Lower lobe of right lung (tissue), 2 donors: Measurements from ENCODE around the gene SHE. TPM values are rescaled to one million over a fixed set of nuclear protein-coding genes. Genes with fewer than 3 reads are reported as not detected.
"Not testable (repeated sequence)": the region's sequence is repeated elsewhere in the genome, so short reads cannot be mapped to it uniquely, and the experiment has no call there.

Experiments used
- ATAC-seq, 2 donors: fragments of 200-7000 bp; cut with Tn5 transposase; one replicate each; pipeline ENCODE4 v1.9.1; 2020 to 2022; ENCODE audit warnings: mild to moderate bottlenecking in 2 of 2, moderate library complexity in 2 of 2
- DNase-seq: peaks from one replicate; pipeline ENCODE4 v3.0.0-alpha.2; 2020
- H3K27ac ChIP-seq: fragments of 200-600 bp; one replicate; pipeline ENCODE4 v1.8.0; 2022
- H3K27me3 ChIP-seq: fragments of 200-600 bp; one replicate; pipeline ENCODE4 v1.8.0; 2022; ENCODE audit warnings: low read depth
- H3K36me3 ChIP-seq: fragments of 200-600 bp; one replicate; pipeline ENCODE4 v1.8.0; 2022; ENCODE audit warnings: mild to moderate bottlenecking
- H3K4me1 ChIP-seq: fragments of 200-600 bp; one replicate; pipeline ENCODE4 v1.8.0; 2022
- H3K4me3 ChIP-seq: fragments of 200-600 bp; one replicate; pipeline ENCODE4 v1.8.0; 2022; ENCODE audit warnings: mild to moderate bottlenecking
- H3K9me3 ChIP-seq: fragments of 200-600 bp; one replicate; pipeline ENCODE4 v1.8.0; 2022
- intact Hi-C: fragments of 100-400 bp; cut with DNase I; formaldehyde crosslinking; loops from one replicate; pipeline ENCODE4 v1.11.0; 2022
- total RNA-seq: library from RNA; stranded (reverse); fragmentation: NEBNext Ultra II Directional; extraction: Animal tissue kit (Norgen Biotek cat#: 25700); gene quantifications from one replicate; pipeline ENCODE4 v1.2.1, GENCODE V29; 2021
- TF ChIP-seq, protein P1 (sequence below): fragments of 200-600 bp; IDR thresholded peaks from one replicate; pipeline ENCODE4 v1.8.0; 2022; ENCODE audit warnings: antibody characterized with exemption, mild to moderate bottlenecking
- donor health status: DM: no; HTN: yes; CAD: no; lungs with severe emphysema.

Gene SHE
- total RNA-seq, 1 donor from 2014 or later: 40.1 TPM

DNA sequence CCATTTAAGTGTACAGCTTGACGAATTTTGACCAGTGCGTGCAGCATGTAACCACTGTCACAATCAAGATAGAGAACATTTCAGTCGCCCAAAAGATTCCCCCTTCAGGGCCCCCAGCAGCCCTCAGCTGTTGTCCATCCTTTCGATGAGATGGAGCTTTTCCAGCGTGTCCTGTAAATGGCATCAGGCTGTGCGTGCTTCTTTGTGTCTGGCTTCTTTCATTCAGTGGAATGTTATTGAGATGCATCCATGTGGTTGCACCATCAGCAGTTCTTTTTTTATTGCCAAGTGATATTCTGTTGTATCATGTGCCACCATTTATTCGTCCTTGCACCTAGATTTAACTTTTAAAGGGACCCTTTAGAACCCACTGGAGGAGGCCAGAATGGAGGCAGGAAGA, 34.4 kb upstream of the SHE start:
- Histone ChIP-seq H3K36me3 (no peaks in the 10 kb centered on the region), H3K27me3 (no peaks in the 10 kb centered on the region), H3K4me3 (no peak overlapping the region), H3K4me1 (no peaks in the 10 kb centered on the region), H3K9me3 (no peaks in the 10 kb centered on the region), H3K27ac (no peak overlapping the region)
- intact Hi-C loops: no loop called here
- TF ChIP-seq, protein P1, sequence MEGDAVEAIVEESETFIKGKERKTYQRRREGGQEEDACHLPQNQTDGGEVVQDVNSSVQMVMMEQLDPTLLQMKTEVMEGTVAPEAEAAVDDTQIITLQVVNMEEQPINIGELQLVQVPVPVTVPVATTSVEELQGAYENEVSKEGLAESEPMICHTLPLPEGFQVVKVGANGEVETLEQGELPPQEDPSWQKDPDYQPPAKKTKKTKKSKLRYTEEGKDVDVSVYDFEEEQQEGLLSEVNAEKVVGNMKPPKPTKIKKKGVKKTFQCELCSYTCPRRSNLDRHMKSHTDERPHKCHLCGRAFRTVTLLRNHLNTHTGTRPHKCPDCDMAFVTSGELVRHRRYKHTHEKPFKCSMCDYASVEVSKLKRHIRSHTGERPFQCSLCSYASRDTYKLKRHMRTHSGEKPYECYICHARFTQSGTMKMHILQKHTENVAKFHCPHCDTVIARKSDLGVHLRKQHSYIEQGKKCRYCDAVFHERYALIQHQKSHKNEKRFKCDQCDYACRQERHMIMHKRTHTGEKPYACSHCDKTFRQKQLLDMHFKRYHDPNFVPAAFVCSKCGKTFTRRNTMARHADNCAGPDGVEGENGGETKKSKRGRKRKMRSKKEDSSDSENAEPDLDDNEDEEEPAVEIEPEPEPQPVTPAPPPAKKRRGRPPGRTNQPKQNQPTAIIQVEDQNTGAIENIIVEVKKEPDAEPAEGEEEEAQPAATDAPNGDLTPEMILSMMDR: no peak
- ATAC-seq: no peak
- DNase-seq: no peak

DNA sequence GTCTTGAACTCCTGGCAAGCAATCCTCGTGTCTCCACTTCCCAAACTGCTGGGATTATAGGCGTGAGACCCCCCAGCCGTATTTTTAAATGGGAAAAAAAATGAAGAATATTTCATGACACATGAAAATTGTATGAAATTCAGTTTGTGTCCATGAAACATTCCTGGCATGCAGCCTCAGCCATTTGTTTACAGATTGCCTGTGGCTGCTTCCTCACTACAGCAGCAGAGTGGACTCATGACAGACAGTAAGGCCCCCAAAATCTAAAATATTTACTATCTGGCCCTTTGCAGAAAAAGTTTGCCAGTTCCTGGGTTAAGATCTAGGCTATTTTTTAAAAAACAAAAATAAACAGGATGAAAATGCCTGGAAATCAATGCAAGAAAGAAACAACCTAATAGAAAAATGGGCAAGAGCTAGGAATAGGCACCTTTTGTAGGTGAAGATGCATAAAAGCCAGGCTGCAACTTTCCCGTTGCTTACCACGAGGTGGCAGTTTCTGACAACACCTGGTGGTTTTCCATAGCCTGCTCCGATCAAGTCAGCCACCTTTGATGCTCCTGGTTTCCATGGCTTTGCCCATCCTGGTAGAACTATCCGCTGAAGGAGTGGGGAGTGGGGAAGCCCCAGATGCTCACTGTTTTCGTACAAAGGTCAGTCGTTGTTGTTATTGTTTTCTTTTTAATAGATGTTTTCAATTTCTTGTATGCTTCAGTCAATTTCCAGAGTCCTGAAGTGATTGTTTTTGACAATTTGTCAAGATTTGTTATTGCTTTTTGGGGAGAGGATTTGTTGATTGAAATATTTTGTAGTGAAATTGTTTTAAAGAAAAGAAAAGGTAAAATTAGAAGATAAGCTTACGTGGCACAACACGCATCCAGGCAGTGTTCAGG, 32.0 kb upstream of the SHE start:
- no peak for DNase-seq

GRCh38 chr1:154531950-154532349, 29.7 kb upstream of the SHE start:
- H3K27ac ChIP-seq, DNase-seq, H3K4me3 ChIP-seq, H3K4me1 ChIP-seq, H3K9me3 ChIP-seq, H3K27me3 ChIP-seq, ATAC-seq, H3K36me3 ChIP-seq, intact Hi-C loops: not testable (repeated sequence)

More for the DNA sequence above, 32.0 kb upstream of the SHE start:
- no peak overlapping the region for H3K27ac ChIP-seq
- intact Hi-C loops: no loop called here
- no peaks in the 10 kb centered on the region for H3K27me3 ChIP-seq
- no peaks in the 10 kb centered on the region for H3K4me1 ChIP-seq
- peak in 1 of 2 donors; percentile 36 for ATAC-seq
- TF ChIP-seq, protein P1: peak; percentile 31
- no peaks in the 10 kb centered on the region for H3K36me3 ChIP-seq
- no peaks in the 10 kb centered on the region for H3K9me3 ChIP-seq
- H3K4me3 ChIP-seq: no peak overlapping the region

- no peaks in the 10 kb centered on the region for H3K27me3 ChIP-seq
- no peak for DNase-seq
- intact Hi-C loops: no loop called here
- no peaks in the 10 kb centered on the region for H3K4me1 ChIP-seq
- TF ChIP-seq, protein P1: no peak
- no peak for ATAC-seq
- no peak overlapping the region for H3K27ac ChIP-seq
- no peak overlapping the region for H3K4me3 ChIP-seq
- no peaks in the 10 kb centered on the region for H3K9me3 ChIP-seq
- no peaks in the 10 kb centered on the region for H3K36me3 ChIP-seq
Measured at GRCh38 chr1:154529308-154529707, 27.1 kb upstream of the SHE start.

GRCh38 chr1:154527192-154527591, 25.0 kb upstream of the SHE start:
- peaks cover 4% of the 10 kb centered on the region for H3K4me1 ChIP-seq
- no peak overlapping the region for H3K27ac ChIP-seq
- TF ChIP-seq, protein P1: no peak
- ATAC-seq (no peak), DNase-seq (no peak)
- no peaks in the 10 kb centered on the region for H3K36me3 ChIP-seq
- H3K4me3 ChIP-seq: no peak overlapping the region
- intact Hi-C loops: no loop called here
- H3K27me3 ChIP-seq: no peaks in the 10 kb centered on the region
- no peaks in the 10 kb centered on the region for H3K9me3 ChIP-seq

GRCh38 chr1:154524881-154525280, 22.7 kb upstream of the SHE start:
- intact Hi-C loops: no loop called here
- ATAC-seq (no peak), DNase-seq (no peak)
- Histone ChIP-seq H3K4me3 (no peak overlapping the region), H3K4me1 (peaks cover 28% of the 10 kb centered on the region), H3K27ac (no peak overlapping the region), H3K9me3 (no peaks in the 10 kb centered on the region), H3K36me3 (no peaks in the 10 kb centered on the region), H3K27me3 (no peaks in the 10 kb centered on the region)
- TF ChIP-seq, protein P1: no peak
